Measurements from ENCODE around the gene UBE2C.

GRCh38 chr20:45823949-45824835 is 11.7 kb downstream of the UBE2C start:
- TF ChIP-seq CTCF (conservative IDR thresholded peaks at IDR 0.05) = no peak; the same call in 1 of the 2 replicates
- no peak for TF ChIP-seq ZFX (IDR thresholded peaks at IDR 0.05)
